GM12872 (cell line): ENCODE measurements around the gene MAST1.
A peak's percentile ranks its signal among the peaks of the same experiment; 100 is the strongest.

Source experiments
- CTCF ChIP-seq: IDR thresholded peaks from 3 replicates; pipeline ENCODE4 v1.5.1; 2011; ENCODE audit warnings: low read depth, mild to moderate bottlenecking, low read length, moderate library complexity; ENCODE audit not compliant: insufficient read depth

The MAST1 gene

GRCh38 chr19:12792051-12792852 lies 46.1 kb upstream of the MAST1 start:
- no peak for TF ChIP-seq CTCF

- TF ChIP-seq CTCF, result no peak
These were observed 45.4 kb upstream of the MAST1 start for GRCh38 chr19:12792853-12793289.

- TF ChIP-seq CTCF, result no peak
These were observed 44.8 kb upstream of the MAST1 start for GRCh38 chr19:12793290-12794195.

- TF ChIP-seq CTCF, result no peak
These were observed 43.9 kb upstream of the MAST1 start for GRCh38 chr19:12794196-12794941.

- no peak for TF ChIP-seq CTCF
These were observed 43.3 kb upstream of the MAST1 start for GRCh38 chr19:12794971-12795381.

- peak; percentile 97 for TF ChIP-seq CTCF
These were observed 41.9 kb upstream of the MAST1 start for GRCh38 chr19:12796146-12797071.
